Measurements from ENCODE around the gene PYDC2.
A peak's percentile ranks its signal among the peaks of the same experiment; 100 is the strongest.

PYDC2 gene

DNA sequence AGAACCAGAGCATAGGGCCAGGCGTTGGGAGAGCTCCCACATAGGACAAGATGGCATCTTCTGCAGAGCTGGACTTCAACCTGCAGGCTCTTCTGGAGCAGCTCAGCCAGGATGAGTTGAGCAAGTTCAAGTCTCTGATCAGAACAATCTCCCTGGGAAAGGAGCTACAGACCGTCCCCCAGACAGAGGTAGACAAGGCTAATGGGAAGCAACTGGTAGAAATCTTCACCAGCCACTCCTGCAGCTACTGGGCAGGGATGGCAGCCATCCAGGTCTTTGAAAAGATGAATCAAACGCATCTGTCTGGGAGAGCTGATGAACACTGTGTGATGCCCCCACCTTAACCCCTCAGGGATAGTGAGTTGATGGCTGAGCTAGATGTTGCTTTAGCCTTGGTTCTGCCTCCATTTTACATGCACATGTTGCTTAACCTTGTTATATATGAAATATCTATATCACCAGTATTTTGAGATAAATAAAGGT lies at the start of gene PYDC2:
TSS of gene PYDC2 (plus strand) at position 51 of the 483 bp plus-strand sequence. CDS start at position 51, 0 bp downstream.
- FAIRE-seq, result no peak

DNA sequence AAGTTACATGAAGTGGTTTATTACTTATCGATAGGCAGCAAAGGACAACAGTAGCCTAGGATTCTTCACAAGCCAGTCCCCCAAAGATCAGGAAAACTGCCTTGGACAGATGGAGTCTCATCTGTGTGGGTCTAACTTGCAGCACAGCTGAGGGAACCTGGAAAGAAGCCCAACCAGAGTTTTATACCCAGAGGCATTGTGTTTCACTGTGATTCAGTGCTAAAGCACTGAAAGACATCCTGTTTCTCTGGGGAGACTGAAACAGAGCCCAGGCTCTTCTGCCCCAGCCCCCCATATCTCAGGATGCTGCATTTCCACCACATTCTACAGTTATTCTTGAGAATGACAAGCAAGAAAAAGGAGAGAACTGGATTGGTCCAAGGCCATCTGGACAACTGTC lies 48.2 kb upstream of the PYDC2 start:
- no peak for FAIRE-seq

DNA sequence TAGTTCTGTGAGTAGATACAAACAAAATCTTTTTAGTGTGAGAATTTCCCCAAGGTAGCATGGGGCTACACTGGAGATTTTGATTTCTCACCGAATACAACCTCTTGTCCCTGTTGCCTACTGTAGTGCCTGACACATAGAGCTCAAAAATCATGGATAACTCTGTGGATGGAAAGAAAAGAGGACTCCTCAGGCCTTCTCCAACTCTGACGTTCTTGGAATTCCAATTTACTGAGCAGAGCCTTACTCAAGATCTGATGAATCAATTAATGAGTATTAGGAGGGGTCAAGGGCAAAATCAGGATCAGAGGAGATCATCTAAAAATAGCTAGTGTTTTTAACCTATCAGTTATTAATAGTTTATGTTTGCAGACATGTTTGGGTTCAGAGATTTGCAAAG lies 46.7 kb upstream of the PYDC2 start:
- FAIRE-seq, result no peak

DNA sequence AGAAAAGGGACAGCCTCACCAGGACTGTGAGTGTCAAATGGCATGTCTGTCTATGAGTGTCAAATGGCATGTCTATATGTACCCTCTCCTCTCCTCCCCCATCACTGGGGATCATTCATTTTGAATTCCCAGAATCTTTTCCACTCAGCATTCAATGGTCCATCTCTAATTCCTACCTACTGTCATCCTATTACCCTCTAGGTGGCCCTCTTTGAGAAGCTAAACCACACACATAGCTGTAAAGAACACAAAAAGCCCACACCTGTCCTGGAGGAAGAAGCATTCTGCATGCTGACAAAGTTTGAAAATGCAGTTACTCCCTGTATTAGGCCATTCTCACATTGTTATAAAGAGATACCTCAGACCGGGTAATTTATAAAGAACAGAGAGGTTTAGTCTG lies 46.2 kb upstream of the PYDC2 start:
- FAIRE-seq, result no peak

DNA sequence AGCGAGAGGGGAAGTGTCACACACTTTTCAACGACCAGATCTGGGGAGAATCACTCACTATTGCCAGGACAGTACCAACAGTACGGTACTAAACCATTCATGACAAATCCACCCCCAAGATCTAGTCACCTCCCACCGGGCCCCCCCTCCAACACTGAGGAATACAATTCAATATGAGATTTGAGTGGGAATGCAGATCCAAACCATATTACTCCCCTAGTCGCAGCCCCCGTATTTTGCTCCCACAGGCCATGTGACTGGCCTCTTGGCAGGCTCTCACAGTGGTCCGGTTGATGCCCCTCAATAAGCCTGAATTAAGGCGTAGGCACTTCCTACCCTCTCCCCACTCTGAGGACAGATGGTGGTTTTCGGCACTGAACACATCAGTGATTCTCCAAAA lies 45.4 kb upstream of the PYDC2 start:
- FAIRE-seq, result no peak

DNA sequence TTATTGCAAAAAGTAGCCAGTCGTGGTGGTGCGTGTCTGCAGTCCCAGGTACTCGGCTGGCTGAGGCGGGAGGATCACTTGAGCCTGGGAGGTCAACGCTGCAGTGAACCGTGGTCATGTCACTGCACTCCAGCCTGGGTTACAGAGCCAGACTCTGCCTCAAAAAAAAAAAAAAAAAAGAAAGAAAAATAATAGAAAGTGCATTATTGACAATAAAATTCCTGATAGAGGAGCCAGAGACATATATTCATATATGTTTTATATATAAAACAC lies 43.6 kb upstream of the PYDC2 start:
- FAIRE-seq, result no peak

DNA sequence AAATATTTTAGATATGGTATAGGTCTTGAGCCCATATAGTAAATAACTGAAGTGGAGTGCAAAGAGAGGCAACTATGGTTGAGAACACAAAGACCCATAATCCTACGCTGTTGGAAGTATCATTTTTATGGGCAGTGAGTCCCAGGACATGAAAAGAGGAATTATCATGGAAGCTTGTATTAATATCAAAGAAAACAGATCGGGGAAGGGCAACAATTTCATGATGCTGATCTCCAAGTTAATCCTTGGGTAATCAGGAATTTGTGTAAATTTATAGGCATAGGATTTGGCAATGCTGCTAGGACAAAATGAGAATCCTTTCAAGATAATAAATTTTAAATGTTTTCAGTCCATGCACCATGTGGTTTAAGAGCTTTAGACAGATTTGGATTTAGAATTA lies 40.2 kb upstream of the PYDC2 start:
- FAIRE-seq, result no peak

DNA sequence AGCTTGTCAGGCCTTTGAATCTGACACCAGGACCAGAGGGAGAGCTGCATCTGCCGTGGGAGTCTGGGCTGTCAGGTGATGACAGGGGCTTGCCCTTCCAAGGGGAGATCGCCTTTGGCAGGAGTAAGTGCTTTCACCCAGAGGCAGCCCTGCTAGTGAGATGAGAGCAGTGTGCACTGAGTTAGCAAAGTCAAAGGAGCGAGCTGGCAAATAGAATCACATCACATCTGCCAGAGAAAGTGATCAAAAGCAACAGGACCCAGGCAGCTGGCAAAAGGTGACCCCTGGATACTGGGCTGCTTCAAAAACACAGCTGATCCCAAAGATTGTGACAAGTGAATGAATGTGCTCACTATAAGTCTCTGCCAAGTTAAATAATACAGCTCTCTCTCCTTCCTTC lies 36.1 kb upstream of the PYDC2 start:
- no peak for FAIRE-seq

DNA sequence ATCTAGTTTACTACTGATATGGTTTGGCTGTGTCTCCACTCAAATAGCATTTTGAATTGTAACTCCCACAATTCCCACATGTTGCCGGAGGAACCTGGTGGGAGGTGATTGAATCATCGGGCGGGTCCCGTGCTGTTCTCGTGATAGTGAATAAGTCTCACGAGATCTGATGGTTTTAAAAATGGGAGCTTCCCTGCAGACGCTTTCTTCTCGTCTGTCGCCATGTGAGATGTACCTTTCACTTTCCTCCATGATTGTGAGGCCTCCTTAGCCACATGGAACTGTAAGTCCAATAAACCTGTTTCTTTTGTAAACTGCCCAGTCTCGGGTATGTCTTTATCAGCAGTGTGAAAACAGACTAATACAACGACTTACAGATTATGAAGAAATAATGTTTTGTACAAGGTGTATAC lies 35.6 kb upstream of the PYDC2 start:
- FAIRE-seq, result no peak

DNA sequence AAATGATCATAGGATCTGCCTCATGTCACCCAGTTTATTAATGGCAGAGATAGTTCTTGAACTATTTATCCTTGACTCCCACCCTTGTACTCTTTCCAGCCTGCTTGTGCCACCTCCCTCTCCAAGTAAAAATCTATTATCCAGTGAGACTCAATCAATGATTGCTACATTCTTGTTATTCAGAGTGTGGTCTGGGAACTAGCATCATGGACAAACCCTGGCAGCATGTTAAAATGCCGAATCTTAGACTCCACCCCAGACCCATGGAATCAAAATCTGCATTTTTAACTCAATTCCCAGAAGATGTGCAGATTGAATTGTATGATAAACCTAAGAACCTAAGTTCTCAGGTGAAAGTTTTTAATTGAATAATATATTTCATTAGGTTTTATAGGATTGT lies 34.7 kb upstream of the PYDC2 start:
- no peak for FAIRE-seq

DNA sequence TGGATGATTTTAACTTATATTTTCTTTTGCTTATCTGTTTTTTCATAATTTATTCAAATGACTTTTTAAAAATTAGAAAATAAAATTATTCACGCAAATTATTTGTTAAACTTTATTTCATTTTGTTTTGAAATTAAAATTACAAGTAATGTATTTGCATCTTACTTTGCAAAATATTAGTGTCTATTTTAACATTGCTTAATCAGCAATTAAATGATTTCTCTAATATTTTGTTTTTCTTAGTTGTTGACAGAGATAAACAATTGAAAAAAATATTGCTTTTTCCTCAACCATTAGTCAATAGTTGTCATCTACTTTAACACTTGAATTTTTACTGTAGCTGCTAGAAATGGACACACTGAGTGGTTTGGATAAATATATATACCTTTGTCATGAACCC lies 32.8 kb upstream of the PYDC2 start:
- FAIRE-seq, result peak; percentile 31

DNA sequence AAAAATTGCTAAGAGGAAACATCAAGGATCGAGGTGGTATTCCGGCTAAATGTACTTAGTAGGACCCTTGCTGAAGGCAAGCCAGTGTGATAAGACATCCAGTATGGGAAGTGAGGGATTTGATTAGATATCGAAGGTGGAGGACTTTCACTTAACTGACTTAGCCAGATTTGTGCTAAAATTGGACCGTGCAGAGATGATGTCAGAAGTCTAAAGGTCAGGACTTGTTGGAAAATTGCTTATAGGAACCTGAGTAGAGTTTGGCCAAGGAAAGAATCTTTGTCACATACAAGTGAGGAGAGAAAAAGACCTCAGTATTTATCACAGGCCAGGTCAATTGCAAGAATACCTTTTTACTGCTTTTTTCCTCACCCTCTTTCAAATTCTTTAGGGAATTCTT lies 30.9 kb upstream of the PYDC2 start:
- no peak for FAIRE-seq

DNA sequence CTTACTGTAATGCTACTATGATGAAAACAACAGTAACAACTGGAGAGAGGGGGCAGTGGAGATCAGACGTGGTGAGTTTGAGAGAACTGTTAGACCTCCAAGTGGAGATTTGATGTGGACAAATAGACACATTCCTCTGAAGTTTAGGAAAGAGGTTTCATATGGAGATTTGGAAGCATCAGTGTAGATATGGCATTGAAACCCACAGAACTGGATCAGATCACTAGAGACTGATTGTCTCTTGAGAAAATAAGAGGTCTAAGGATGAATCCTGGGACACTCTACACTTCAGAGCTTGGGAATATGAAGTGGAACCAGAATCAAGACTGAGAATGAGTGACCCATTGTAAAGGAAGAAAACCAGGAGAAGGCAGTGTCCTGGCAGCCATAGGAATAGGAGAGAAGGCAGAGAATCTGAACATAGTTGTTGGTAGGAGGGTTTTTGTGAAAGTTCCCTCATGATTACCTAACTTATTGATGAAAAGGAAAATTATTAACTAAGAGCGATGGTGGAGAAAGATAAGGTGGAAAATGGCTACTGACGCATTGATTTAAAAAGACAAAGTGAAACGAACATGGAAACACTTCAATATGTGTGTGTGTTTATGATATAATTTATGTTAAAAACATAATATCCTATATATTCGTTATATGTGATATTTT lies 29.7 kb upstream of the PYDC2 start:
- FAIRE-seq, result no peak

DNA sequence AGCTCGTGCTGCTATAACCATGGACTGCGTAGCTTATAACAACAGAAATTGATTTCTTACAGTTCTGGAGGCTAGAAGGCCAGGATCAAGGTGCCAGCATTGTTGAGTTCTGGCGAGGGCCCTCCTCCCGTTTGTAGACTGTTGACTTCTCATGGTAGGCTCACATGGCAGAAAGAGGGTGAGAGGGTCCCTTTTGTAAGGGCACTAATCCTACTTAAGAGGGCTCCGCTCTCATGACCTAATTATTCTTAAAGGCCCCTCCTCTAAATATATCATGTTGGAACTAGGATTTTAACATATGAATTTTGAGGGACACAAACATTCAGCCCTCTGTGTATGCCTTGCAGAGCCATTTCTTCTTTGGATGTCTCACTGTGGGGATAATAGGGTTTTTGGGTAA lies 28.8 kb upstream of the PYDC2 start:
- FAIRE-seq, result no peak

DNA sequence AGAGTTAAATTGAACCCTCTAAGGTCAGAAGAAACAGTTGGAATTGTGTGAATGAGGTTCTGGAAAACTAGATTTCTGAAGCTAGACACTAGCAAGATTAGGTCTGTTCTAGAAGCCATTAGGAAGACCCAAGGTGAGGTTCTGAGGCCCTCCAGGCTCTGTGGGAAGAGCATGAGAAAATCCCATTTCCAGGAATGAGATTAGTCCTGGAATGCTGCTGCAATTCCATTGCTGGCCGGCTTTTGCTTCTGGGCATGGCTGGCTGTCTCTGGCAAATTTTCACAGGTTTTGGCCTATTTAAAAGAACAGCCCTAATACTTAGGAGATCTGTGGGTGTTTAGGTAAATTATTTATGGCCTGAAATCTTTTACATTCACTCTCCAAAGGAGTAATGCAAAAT lies 26.9 kb upstream of the PYDC2 start:
- no peak for FAIRE-seq

DNA sequence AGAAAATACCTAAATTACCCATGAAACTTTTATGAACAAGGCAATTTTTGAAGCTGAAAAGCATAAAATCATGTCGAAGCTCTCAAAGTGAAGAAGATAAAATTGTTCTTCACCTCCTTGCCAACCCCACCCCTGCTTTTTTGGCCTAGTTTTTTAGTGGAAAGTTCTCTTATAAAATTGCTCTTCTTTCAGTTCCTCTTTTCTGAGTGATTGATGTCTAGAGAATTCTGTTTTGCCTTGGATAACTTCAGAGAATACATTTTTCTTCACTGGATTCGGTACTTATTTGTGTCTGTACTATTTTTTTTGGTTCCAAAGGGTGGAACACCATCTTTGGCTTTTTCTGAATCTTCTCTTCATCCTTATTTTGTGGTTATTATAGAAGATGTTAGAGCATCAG lies 25.0 kb upstream of the PYDC2 start:
- FAIRE-seq, result no peak

DNA sequence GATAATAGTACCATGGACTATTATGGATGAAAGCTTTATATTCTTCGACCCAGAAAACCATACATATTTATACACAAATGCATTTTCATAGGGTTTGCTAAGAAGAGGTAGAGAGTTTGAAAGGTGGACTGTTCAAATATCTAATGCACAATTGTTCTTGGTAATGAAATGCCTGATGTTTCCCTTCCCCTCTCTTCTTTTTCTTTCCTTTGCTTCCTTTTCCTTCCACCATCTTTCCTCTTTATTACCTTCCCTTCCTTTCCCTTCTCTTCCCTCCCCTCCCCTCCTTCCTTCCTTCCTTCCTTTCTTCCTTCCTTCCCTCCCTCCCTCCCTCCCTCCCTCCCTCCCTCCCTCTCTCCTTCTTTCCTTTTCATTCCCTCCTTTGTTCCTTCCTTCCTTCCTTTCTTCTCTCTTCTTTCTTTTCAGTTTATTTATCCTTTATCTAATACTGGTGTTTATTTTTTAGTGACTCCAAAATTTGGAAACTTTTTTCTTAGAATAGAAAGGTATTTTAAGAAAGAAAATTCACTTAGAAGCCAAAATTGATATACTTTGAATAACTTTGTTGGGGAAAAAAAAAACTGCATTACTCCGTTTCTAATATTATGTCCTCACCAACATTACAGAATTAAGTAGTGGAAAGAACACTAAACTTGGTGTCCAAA lies 22.7 kb upstream of the PYDC2 start:
- no peak for FAIRE-seq

DNA sequence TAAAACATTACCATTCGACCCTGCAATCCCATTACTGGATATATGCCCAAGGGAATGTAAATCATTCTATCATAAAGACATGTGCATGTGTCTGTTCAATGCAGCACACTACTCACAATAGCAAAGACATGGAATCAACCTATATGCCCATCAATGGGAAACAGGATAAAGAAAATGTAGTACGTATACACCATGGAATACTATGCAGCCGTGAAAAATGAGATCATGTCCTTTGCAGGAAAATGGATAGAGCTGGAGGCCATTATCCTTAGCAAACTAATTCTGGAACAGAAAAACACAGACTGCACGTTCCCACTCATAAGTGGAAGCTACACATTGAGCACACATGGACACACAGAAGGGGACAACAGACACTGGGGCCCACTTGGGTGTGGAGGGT lies 20.4 kb upstream of the PYDC2 start:
- FAIRE-seq, result no peak

DNA sequence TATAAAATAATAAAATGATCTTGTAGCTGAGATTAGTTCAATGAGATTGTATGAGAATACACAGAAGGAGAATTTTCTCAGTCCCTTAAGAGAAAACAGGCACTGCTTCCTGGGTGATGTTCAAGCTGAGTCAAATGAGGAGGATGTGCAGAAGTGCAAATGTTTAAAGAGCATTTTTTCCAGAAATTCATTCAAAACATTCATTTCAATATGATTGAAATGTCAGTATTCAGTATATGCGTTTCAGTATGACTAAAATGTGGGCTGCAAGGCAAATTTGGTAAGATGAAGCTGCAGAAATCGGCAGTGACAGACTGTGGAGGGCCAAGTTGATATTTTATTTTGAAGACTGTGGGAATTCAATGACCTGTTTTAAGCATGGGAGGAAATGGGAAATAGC lies 19.3 kb upstream of the PYDC2 start:
- no peak for FAIRE-seq

DNA sequence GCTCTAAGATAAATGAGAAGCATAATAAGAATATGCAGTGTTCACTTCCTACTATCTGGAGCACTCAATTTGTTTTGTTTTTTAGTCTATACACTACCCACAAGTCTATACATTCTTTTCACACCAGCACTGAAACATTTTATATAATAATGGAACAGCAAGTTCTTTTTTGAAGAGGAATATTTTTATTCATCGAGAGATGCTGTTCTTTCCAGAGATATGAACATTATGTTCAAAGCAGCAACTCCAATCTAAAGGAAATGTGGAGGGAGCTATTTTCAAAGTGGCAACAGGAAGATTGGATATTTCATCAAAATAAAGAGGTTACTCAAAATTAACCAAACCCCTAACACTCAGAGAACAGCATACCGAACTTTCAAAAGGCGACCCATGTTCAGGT lies 16.4 kb upstream of the PYDC2 start:
- no peak for FAIRE-seq

DNA sequence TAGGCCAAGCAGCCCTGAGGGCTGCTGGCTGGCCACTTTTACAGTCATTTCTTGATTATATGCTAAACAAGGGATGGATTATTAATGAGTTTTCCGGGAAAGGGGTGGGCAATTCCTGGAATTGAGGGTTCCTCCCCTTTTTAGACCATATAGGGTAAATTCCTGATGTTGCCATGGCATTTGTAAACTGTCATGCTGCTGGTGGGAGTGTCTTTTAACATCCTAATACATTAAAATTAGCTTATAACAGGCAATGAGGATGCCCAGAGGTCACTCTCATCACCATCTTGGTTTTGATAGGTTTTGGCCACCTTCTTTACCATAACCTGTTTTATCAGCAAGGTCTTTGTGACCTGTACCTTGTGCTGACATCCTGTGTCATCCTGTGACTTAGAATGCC lies 11.7 kb upstream of the PYDC2 start:
- no peak for FAIRE-seq

DNA sequence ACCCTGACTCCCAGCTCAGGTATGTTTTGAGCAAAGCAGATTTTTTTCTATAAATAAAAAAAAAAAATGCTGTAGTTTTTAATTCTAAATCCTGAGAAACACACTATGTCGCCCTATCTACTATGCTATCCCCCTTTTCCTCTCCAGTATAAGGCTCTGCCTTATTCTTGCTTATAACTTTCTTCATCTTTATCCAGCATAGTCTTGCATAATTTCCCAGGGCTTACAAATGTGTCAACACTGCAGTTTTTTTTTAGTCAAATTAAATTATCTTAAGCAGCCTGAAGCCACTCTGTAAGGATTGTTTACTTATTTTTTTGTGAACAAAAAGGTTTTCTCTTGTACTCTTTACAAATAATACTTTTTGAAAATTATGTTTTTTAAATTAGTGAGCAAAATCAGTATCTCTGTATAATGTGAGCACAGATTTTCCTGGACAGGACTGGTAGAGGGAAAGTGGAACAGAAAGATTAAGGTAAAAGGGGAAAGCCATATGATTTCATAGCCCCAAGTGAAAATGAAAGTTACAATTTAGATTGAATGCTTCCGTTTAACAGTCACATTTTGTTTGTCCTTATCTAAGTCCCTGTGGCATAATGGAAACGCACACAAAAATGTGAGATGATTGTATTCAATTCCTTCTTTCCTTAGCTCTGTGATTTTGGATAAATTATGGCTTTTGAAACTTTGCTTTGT lies 5.6 kb upstream of the PYDC2 start:
- FAIRE-seq, result no peak

DNA sequence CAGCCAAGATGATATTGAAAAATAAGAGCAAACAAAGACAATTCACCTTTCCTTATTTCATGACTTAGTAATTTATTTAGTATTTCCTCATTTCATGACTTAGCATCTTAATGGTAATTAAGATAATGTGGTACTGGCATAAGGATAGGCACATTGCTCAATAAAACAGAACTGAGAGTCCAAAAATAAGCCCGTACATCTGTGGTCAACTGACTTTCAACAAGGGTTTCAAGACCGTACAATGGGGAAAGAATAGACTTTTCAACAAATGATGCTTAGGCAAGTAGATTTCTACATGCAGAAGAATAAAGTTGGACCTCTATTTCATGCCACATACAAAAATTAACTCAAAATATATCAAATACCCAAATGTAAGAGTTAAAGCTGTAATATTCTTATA lies 603 bp upstream of the PYDC2 start:
- FAIRE-seq, result no peak

DNA sequence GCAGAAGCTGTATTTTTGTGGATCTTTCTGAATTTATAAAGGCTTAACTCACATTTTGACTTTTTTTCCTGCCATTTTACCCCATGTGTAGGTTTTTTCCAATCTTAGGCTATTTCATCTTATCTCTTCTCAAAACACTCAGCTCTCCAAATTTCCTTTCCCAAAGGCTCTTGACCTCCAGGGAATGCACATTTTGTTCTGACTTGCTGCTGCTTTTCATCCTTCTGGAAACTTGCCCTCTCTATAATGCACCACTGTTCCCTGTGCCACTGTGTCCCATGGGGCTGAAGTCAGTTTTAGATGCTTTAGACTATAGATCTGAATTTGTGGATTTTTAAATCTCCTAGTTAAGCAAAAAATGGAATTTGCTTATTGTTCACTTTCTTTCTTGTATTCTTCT lies 9.1 kb downstream of the PYDC2 start:
- FAIRE-seq, result no peak

DNA sequence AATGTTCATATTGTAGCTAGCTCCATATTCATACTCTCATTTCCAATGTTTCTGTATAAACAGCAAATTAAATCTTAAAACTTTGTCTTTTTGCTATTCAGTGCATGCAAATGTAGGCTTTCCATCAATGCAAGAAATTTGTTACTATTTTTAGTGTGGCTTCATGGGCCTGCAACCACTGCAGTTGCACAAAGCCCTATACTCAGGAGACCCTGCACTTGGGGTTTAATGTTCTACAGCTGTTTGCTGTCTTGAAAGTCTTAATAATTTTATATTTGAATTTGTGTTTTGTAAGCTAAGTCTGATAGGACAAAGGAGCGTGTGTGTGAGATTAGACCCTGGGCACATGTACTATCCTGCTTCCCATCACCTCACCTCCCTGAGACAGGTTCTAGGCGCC lies 9.6 kb downstream of the PYDC2 start:
- no peak for FAIRE-seq
